ENCODE measurements around the gene PITPNM1.
"Not testable (repeated sequence)": the region's sequence is repeated elsewhere in the genome, so short reads cannot be mapped to it uniquely, and the experiment has no call there.

Gene PITPNM1

GRCh38 chr11:67491276-67492068 lies 13.7 kb downstream of the PITPNM1 start:
- no peak for DNase-seq (ENCODE audit: extremely low read depth in 1 of 2, low read depth in 1 of 2)

- DNase-seq (ENCODE audit: extremely low read depth in 1 of 2, low read depth in 1 of 2) = no peak
Observed at GRCh38 chr11:67490727-67491065, 14.5 kb downstream of the PITPNM1 start.

DNA sequence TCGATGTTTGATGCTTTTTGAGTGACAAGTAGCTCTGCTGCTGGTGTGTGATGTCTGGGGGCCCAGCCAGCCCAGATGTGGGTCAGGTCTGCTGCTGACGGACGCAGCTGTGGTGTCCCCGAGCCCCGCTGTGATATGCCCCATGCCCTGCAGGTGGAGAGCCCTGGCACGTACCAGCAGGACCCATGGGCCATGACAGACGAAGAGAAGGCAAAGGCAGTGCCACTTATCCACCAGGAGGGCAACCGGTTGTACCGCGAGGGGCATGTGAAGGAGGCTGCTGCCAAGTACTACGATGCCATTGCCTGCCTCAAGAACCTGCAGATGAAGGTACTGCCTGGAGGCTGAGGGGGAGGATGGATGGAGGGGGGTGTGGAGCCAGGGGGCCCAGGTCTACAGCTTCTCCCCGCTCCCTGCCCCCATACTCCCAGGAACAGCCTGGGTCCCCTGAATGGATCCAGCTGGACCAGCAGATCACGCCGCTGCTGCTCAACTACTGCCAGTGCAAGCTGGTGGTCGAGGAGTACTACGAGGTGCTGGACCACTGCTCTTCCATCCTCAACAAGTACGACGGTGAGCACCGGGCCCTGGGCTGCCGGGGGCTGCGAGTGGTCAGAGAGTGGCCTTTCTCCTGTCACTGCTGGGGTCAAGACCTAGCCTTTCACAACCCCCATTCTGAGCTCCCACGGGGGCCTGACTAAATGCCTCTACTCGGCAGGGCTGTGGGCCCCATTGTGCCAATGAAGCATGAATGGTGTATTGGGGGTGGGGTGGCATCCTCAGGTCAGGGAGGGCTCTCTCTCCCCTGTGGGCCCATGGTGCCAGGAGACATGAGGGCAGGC lies 15.1 kb downstream of the PITPNM1 start:
- no peak for DNase-seq (ENCODE audit: extremely low read depth in 1 of 2, low read depth in 1 of 2)

DNA sequence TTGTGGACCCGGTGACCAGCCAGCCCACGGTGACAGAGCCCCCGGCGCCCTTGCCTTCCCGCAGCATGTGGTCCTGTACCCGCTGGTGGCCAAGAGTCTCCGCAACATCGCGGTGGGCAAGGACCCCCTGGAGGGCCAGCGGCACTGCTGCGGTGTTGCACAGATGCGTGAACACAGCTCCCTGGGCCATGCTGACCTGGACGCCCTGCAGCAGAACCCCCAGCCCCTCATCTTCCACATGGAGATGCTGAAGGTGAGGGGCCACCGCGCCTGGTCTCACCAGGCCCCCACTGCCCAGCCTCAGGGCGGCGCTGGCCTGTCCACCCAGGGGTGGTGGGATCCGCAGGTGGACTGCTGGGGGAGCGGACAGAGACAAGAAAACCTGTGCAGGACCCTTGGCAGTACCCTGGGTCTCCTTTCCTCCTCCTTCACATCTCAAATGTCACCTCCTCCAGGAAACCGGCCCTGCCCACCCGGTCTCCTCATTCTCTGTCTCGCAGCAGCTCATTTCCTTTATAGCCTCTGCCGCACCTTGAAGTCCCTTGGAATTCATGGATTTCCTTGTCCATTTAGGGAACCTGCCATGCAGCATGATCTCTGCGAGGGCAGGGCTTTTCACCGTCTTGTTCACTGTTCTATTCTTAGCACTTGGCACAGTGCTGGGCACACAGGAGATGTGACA lies 15.8 kb downstream of the PITPNM1 start:
- DNase-seq (ENCODE audit: extremely low read depth in 1 of 2, low read depth in 1 of 2) = no peak

DNA sequence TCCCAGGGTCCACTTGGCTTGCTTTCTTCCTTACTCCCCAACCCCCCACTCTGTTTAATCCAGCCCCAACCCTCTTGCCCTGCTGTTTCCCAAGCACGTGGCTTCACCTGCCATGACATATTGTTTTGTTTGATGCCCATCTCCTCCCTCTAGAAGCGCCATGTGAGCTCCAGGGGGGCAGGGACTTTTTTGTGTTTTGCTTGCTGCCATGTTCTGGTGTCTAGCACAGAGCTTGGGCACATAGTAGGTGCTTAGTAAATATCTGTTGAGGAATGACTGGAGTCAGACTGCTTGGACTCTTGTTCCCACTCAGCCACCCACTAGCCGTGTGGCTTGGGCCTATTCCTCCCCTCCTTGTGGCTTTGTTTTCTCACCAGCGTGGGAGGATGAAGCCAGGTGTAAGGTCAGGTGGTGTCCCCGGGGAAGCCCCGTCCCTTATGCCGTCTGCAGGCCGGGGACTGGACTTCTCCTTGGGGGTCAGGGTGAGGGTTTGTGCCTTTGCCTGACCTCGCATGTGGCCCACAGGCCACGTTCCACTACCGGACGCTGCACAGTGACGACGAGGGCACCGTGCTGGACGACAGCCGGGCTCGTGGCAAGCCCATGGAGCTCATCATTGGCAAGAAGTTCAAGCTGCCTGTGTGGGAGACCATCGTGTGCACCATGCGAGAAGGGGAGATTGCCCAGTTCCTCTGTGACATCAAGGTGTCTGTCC lies 18.5 kb downstream of the PITPNM1 start:
- DNase-seq (ENCODE audit: extremely low read depth in 1 of 2, low read depth in 1 of 2) = no peak

- not testable (repeated sequence) for DNase-seq (ENCODE audit: extremely low read depth in 1 of 2, low read depth in 1 of 2)
Observed at GRCh38 chr11:67485873-67486361, 19.2 kb downstream of the PITPNM1 start.

DNA sequence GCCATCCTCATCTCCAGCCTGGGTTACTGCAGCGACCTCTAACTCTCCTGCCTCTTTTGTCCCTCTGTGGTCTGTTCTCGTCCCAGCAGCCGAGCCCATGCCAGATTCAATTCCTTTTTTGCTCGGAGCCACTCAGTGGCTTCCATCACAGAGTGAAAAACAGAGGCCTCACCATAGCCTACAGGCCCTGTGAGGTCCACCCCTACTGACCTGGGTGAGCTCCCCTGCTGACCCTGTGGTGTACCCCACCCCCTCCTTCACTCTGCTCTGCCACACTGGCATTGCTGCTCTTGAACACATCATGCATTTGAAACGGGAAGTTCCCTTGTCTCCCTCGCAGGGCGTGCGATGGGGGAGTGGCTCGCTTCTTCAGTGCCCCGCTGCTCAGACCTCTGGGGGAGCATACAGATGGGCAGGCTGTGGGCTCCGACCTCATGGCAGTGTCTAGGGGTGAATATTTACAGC lies 20.3 kb downstream of the PITPNM1 start:
- no peak for DNase-seq (ENCODE audit: extremely low read depth in 1 of 2, low read depth in 1 of 2)

DNA sequence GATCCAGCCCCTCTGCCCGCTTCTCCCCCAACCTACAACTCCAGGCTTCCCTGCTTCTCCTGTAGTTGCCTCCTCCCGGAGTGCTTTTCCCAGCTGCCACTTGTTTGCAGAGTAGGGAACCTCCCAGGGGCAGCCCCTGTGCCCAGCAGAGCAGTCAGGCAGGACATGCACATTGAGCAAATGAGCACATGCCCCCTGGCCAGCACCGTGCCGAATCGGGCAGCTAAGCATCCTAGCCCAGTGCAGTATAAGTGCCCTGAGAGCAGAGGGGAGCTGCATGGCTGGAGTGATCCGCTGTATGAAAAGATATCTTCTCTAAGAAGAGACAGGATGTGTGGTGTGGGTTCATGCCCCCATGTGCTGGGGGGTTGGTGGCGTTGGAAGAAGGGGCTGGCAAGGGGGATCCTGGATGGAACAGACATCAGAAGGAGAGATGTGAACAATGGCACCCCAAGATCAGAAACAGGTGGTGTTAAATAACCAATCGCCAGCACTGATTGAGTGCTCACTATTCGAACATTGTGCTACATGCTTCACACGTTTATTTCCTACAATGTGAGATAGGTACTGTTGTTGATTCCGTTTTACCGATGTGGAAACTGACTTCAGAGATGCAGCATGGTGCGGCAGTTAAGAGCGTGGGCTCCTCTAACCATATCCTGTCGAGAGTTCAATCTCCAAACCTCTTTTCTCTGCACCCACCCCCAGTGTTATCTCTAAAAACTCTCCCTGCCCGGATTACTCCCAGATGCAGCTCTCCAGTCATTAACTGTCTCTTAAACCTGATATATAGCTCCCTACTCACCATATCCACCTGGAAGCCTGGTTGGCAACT lies 21.1 kb downstream of the PITPNM1 start:
- no peak for DNase-seq (ENCODE audit: extremely low read depth in 1 of 2, low read depth in 1 of 2)

- peak; percentile 93 to 95 for DNase-seq (ENCODE audit: extremely low read depth in 1 of 2, low read depth in 1 of 2)
Observed at GRCh38 chr11:67482827-67483798, 22.1 kb downstream of the PITPNM1 start, which contains the start of gene AIP. Gene AIP (plus strand): TSS chr11:67483026. CDS start chr11:67483159, 133 bp downstream.

- DNase-seq (ENCODE audit: extremely low read depth in 1 of 2, low read depth in 1 of 2) = no peak
Observed at GRCh38 chr11:67482275-67482826, 22.8 kb downstream of the PITPNM1 start.

DNA sequence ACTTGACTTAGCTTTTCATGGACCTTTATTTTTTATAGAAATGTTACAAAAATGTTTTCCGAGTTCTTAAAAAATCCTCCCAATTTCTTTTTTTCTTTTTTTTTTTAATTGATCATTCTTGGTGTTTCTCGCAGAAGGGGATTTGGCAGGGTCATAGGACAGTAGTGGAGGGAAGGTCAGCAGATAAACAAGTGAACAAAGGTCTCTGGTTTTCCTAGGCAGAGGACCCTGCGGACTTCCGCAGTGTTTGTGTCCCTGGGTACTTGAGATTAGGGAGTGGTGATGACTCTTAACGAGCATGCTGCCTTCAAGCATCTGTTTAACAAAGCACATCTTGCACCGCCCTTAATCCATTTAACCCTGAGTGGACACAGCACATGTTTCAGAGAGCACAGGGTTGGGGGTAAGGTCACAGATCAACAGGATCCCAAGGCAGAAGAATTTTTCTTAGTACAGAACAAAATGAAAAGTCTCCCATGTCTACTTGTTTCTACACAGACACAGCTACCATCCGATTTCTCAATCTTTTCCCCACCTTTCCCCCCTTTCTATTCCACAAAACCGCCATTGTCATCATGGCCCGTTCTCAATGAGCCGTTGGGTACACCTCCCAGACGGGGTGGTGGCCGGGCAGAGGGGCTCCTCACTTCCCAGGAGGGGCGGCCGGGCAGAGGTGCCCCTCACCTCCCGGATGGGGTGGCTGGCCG lies 27.7 kb downstream of the PITPNM1 start:
- not testable (repeated sequence) for DNase-seq (ENCODE audit: extremely low read depth in 1 of 2, low read depth in 1 of 2)

- DNase-seq (ENCODE audit: extremely low read depth in 1 of 2, low read depth in 1 of 2) = not testable (repeated sequence)
Observed at GRCh38 chr11:67476692-67477091, 28.5 kb downstream of the PITPNM1 start.

- no peak for DNase-seq (ENCODE audit: extremely low read depth in 1 of 2, low read depth in 1 of 2)
Observed at GRCh38 chr11:67472882-67473281, 32.3 kb downstream of the PITPNM1 start.

- DNase-seq (ENCODE audit: extremely low read depth in 1 of 2, low read depth in 1 of 2) = no peak
Observed at GRCh38 chr11:67470337-67471002, 34.7 kb downstream of the PITPNM1 start.

DNA sequence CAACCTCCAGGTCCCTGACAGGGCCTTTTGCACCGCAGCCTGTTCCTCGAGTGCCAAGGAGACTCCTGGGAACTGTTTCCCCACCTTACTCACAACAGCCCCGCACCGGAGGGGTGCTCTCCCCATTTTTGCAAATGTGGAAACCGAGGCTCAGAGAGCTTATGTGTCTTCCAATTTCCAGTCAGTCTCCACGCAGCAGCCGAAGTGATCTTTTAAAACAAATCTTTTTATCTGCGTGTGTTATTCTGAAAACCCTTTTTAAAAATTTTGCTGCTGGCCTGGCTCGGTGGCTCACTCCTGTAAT lies 35.7 kb downstream of the PITPNM1 start:
- DNase-seq (ENCODE audit: extremely low read depth in 1 of 2, low read depth in 1 of 2) = no peak

GRCh38 chr11:67468759-67469507 lies 36.2 kb downstream of the PITPNM1 start, which contains the start of gene TMEM134:
Gene TMEM134 (minus strand): TSS chr11:67469251. CDS start chr11:67469192, 59 bp downstream.
- DNase-seq (ENCODE audit: extremely low read depth in 1 of 2, low read depth in 1 of 2) = peak; percentile 72 to 93

GRCh38 chr11:67468456-67468758 lies 36.8 kb downstream of the PITPNM1 start:
- DNase-seq (ENCODE audit: extremely low read depth in 1 of 2, low read depth in 1 of 2) = no peak
